NCI-H2107 (cell line): Measurements from ENCODE around the gene EIF4G2.

Experiments used
- DNase-seq: peaks from one replicate; lab custom pipeline; 2025; lab: John Stamatoyannopoulos, UW

The EIF4G2 gene

DNA sequence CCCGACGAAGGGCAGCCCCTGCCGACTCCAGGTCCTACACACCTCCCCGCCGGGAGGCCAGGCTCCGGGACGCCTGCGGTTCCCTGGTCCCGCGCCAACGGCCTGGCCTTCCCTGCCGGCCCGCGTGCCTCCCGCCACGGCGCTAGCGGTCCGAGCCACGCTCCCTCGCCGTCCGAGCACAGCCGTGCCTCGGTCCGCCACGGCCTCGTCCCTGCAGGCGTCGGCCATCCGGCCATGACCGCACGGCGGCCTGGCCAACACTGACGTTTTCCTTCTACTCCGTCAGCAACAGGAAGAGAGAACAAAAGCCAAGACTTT, 532 bp downstream of the EIF4G2 start:
- DNase-seq: no peak

DNA sequence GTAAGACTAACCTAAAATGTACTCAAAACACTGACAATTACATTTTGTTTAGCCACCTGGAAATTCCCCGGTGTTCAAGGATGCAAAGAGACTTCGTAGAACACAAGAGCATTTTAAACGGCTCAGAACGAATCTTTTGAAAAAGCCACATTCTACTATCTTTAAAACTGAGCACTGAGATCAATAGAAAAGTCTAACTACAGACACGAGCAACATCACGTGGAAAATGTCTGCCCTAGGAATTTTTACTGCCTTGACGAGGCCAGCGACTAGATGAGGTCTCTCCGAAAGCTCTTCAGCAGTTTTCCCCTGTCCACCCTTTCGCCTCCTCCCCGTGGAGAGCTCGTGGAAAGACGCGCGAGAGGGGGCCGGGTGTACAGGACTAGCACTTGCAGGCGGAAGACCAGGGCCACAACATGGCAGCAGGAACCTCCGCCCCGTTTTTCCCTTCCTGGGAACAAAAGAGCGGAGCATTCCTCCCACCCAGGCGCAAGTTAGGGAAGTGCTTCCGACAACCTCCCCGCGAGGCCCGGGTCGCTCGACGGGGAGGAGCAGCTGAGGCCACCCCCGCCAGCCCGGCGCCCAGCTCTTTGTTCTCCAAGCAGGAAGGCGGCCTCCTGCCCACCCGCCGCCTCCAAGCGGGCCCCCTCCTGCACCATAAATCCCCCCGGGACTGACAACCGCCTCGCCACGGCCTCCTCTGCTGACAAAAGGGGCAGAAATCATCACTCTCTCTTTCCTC, 1.1 kb downstream of the EIF4G2 start:
- no peak for DNase-seq

DNA sequence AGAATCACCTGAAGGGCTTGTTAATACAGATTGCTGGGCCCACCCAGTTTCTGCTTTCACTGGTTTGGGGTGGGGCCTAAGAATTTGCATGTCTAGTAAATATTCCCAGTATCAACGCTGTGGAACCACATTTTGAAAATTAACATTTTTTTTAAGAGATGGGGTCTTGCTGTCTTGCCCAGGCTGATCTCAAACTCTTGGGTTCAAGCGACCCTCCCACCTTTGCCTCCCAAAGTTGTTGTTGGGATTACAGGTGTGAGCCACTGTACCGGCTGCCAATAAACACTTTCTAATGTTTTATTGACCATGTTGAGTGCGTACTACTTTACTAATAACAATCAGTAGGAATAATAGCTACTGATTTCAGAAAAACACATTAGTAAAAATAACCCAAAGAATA, 2.5 kb downstream of the EIF4G2 start:
- DNase-seq: no peak

DNA sequence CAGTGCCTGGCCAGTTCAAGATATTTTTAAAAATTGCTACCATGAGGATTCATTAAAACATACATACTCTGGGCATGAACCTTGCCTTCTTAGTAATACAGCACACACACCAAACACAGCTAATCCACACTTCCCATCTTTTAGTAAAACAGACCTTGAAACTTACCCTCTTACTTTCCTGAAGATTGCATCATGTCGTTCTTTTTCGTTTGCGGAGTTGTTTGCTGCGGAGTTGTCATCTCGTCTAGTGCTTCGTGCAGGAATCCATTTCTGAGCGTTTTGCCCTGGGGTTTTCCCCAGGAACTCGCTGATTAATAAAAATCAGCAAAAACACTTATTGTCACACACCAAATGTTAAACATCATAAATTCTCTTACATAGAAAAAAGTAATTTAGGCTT, 3.0 kb downstream of the EIF4G2 start:
- DNase-seq: no peak

DNA sequence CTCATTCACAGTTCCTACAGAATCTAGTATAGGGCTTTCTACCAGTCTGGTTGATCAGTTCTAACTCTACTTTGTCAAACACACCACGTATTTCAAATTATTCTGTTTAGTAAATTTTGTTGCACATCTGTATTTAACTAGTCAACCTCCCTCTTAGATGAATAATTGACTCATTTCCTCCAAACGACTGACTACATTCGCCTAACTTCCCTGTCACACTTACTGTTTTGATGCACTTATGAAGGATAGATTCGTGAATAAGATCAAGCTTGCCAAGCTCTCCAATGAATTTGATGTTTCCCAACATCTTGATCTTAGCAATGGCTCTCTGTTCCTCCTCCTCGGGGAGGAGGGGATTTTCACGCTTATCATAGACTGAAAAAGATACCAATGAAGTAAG, 5.0 kb downstream of the EIF4G2 start:
- no peak for DNase-seq

DNA sequence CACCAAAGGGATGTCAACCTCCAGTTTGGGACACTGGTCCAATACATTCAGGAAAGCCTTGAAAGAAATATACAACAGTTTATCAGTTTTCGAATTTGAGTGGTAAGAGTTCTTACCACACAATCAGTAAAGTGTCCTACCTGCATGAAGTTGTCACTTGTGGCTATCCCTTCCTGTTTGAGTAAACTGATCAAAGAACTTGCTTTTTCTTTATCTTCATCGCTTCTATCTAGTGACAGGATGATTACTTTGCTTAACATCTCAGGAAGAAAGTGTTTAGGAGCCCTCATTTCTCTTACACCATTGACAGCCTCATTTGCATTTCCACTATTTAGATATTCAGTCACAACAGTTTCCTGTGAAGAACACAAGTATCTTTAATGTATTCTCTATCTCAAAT, 8.4 kb downstream of the EIF4G2 start:
- DNase-seq: no peak

DNA sequence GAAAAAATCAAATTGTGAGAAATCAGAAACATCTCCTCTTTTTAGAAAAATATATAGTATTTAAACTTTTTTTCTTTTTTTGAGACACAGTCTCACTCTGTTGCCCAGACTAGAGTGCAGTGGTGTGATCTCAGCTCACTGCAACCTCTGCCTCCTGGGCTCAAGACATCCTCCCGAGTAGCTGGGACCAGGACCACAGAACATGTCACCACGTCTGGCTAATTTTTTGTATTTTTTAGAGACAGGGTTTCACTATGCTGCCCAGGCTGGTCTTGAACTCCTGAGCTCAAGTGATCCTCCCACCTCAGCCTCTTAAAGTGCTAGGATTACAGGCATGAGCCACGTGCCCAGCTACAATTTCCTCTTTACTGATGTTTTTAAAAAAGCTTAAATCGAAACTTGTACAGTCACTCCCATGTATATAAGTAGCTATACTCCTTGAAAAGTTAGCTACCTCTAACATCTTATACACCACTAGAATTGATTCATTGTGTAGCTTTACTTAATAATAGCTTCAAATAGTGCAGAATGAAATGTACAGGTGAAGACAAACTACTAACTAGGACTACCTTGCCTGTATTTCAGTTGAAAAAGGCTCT, 10.3 kb downstream of the EIF4G2 start:
- no peak for DNase-seq

DNA sequence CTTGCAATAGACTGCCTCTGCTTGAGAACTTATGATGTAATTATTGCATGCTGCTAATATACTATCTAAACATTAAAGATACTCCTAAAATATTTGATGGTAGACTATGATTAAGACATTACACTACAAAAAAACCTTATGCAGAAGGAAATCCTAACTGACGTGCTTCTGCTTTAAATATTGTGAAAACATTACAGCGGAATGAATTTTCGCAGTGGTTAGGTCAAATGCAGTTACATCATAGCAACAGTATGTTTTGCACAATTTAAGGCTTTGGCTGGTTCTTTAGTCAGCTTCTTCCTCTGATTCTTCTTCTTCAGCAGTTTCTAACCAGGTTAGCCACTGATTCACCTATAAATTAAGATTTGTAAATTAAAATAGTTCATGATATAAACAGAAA, 11.2 kb downstream of the EIF4G2 start:
- DNase-seq: no peak

DNA sequence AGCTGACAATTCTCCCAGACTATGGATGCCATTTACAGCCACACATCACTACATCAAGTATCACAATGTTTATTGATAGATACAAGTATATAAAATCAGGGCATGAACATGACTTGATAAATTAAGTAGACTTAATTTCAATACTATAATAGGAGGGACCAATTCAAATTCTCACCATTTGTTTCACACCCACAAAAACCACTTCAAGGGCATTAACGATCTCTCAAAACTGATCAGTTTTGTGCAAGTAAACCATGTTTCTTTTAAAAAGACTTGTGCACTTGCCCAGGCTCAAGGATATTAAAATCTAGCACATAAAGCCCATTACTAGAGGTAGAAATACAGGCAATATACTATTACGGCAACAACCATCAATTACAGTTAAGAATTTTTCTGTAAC, 11.7 kb downstream of the EIF4G2 start:
- DNase-seq: no peak

DNA sequence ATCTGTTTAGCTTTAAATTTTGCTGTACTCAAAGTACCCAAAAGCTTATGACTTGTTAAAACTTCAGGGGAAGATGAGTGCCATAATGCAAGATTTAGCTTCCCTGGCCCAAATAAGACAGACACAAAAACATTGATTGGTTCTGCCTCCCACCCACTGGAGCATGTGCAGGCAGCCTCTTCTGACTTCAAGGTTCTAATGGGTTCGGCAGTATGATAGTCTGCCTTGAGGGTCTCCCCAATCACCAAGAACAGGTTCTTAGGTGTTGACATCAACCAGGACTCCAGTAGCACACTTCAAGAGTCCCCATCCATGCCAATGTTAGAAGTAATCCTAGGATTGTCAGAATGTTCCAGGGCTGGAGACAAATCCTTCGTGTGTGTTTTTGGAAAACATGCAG, 12.5 kb downstream of the EIF4G2 start:
- no peak for DNase-seq

DNA sequence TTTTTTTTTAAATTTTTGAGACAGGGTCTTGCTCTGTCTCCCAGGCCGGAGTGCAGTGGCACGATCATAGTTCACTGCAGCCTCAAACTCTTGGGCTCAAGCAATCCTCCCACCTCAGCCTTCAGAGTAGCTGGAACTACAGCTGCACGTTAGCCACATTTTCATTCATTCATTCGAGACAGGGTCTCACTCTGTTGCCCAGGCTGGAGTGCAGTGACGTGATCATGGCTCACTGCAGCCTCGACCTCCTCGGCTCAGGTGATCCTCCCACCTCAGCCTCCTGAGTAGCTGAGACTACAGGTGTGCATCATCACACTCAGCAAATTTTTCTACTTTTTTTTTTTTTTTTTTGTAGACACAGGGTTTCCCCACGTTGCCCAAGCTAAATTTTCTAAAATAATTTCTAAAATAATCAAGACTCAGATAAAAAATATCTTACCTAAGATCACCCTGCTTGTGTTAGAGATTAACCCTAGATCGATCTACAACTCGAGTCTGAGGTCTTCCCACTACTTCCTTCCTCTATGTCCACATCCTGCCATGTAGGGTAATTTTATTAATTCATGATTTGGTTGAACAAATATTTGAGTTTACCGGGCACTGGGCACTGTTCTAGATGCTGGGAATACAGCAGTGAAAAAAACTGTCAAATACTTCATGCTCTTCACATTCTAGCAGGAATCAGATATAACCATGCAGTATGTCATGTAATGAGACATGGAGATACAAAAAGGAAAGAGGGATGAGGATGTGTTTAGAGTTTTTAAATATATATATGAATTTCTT, 15.1 kb downstream of the EIF4G2 start:
- DNase-seq: no peak

DNA sequence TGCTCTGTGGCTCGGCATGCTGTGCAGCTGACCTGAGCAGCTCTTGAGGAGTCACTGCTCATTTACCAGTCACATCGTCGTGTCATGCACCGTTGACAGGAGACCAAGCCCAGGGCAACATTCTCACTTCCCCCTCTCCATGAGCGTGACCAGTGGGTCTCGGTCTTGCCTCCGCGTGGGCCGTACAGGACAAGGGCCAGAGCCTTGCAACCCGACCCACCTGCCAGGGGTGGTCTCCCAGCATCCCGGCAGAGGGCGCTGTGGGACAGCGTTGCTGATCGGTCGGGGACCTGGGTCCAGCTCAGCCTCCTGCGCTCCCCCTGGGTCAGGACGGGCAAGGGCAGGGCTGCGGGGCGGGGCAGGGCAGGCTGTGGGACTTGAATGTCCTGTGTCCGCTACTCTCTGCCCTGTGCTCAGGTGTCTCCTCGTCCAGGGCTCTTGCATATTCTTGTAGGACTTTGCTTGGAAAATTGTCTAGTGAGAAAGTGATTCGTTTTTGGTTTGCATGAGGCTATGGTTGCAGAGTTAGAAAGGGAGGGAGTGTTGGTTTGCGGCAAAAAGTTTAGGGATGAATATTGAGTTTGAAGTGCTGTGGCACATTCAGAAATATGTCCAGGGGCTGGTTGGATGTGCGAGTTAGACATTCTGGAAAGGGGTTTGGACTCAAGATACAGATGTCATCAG, 16.2 kb downstream of the EIF4G2 start:
- DNase-seq: peak; percentile 53

DNA sequence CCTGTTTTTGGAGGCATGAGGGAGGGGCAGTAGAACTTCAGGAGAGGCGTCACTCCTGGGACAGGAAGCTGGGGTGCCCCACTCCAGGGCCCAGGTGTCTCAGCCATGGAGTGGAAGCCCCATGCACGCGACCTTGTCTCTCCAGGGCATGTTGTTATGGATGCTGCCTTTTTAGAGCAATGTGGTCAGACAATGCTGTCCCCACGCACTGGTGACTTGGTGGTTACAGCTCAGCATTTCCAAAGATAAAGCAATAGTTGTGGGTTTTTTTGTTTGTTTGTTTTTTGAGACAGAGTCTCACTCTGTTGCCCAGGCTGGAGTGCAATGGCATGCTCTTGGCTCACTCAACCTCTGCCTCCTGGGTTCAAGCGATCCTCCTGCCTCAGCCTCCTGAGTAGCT, 22.3 kb downstream of the EIF4G2 start:
- DNase-seq: no peak

DNA sequence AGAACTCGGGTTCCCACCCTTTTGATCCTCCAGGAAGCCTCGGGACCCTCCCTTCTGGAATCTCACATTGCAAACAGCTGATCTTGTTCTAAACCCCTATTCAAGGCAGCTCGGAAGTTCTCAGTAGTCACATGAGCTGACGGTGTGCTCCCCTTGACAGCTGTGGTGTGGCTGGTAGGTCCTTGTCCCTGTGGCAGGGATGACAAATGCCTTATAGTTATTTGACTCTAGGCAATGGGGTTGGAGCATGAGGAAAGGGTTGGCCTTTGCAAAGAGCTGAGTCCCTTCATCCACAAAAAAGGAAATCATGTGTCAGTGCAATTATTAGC, 23.6 kb downstream of the EIF4G2 start:
- no peak for DNase-seq

DNA sequence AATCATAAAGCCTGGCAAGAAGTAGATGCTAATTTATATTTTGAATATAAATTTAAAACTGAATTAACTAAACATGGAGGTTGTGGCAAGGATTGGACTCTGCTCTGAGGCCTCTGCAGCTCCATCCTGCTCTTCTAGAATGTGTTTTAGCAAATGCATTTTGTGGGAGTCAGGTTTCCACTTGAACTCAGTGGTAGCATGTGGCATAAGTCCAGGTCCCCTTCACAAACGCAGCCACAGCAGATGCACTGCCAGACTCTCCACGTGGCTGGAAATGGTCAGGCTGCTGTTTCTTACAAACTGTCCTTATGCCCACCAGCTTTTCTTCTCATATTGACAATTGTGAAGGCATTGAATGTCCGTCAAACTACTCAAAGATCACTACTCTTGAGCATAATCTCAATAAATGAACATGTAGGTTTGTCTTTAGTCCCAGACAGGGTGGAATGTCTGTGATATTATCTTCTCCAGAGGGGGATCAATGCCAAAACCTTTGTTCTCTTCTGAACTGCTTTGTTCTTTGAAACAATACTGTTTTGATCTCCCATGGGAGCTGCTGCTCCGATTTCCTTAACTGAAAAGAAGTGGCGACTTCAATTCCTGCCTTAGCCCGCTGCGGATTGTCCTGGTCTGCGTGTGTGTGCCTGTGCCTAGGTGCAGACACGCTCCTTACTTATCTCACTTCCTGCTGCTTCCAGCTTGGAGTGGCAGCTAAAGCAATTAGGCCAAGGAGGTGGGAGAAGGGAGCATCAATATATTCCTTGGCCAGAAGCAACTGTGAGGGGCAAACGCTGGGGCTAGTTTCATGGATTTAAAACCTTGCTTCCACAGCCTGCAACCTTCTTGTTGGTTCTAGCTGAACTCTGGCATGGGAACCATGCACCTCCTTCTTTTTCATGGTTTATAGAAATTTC, 24.2 kb downstream of the EIF4G2 start:
- peak; percentile 73 for DNase-seq

DNA sequence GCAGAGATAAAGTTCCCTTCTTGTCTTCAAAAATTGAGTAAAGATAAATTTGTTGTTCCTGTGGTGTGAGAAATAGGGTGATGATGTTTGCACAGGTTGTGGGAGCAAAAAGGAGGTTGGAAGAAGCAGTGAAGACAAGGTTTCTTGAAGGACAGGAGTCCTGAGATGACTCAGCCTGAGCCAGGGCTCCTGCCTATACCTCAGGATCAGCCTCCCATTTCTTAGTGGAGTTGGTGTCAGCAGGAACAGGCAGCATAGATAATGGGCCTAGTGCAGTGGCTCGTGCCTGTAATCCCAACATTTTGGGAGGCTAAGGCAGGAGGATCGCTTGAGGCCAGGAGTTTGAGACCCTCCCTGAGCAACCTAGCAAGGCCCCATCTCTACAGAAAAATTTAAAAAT, 28.7 kb downstream of the EIF4G2 start:
- DNase-seq: no peak

DNA sequence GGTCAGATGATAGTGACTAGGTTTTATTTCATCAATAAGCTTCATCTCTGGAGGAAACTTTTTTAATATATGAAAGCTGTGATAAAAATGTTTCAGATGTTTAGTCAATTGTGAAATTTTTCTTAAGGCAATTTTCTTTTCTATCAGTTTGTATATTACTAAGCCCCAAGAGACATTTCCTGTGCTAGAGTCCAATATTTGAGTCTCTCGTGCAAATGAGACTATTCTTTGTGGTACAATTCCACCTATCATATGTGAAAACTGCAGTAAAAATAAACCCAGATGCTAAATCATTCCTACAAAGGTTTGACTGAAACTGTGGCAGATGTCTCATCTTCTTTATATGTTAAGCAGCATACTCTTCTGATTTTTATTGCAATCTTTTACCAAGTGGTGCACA, 29.6 kb downstream of the EIF4G2 start:
- no peak for DNase-seq

DNA sequence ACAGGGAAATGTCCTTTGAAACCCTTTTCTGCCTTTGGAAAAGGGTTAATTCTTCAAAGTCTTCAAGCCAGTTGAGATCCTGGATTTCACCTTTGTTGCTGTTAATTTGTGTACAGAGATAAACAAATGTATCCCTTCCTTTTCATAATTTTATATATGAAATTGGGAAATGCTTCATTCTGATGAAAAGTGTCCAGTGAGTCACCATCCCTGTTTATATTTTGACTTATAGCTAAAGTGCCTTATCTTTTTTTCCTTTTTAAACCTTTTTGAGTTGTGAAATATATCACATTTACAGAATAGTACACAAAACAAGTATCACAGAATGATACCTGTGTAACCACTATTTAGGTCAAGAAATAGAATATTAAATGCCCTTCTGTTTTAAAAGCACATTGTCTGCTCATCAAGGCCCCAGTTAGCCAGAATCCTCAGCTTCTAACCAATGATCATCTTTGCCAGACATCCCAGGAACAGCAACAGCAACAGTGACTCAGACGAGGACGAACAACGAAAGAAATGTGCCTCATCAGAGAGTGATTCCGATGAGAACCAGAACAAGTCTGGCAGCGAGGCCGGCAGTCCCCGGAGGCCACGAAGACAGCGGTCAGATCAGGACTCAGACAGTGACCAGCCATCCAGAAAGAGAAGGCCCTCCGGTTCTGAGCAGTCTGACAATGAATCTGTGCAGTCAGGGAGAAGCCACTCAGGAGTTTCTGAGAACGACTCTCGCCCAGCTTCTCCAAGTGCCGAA, 30.3 kb downstream of the EIF4G2 start:
- no peak for DNase-seq

DNA sequence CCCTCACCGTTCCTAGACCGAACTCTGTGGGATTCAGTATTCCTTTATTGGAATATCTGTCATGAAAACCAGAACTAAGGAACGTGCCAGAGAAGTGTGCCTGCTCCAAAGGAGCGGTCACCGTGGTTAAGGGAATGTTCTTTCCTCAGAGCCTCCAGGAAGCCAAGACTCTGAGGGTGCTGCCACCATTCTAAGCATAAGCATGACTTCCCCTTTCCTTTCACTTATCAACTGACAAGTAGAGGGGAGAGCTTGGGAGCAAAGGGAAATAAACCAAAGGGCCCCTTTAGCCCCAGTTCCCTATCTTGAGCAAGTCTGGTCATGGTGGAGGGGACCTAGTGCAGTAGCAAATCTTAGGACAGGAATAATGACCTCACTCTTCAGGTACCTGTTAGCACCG, 30.9 kb downstream of the EIF4G2 start:
- DNase-seq: no peak

DNA sequence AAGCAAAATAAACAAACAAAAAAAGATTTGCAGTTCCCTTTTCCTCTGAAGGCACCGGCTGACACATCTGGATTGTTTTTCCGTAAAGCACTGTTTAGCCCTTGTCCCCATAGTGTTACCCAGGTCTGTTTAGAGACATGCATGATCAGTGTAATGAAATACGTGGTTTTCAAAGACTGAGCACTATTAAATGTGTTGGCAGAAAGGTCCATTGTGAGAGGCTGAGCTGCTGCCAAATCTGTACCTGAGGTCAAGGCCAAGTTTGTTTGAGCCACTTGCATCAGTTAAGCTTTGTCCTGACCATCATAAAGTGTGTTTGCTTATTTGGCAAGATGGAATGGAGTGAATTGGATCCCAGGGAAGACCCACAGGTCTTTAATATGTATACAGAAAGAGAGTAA, 31.3 kb downstream of the EIF4G2 start:
- DNase-seq: no peak

DNA sequence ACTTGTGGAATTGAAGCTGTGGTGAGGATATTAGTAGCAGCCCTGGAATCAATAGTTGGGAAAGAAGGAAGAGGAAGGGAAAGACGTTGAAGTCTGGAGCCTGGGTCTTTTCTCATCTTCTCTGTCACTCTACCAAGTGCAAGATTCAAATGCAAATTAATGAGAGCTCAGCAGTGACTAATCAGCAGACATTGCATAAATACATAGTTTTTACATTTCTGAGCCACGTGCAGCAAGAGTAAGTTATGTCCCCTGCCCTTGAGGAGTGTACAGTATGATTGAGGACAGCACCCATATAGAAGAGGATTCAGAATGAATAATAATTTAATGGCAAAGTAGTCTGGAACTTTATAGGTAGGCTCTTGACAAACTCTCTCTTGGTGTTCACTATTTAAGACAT, 33.9 kb downstream of the EIF4G2 start:
- DNase-seq: no peak
